Activated T-cell treated with anti-CD3 and anti-CD28 coated beads for 48 hours (primary cell): ENCODE data around the gene ATP10A.

Experiments used
- DNase-seq: peaks from one replicate; pipeline ENCODE4 v3.0.0-alpha.2; 2020; ENCODE audit warnings: low read depth

The ATP10A gene

DNA sequence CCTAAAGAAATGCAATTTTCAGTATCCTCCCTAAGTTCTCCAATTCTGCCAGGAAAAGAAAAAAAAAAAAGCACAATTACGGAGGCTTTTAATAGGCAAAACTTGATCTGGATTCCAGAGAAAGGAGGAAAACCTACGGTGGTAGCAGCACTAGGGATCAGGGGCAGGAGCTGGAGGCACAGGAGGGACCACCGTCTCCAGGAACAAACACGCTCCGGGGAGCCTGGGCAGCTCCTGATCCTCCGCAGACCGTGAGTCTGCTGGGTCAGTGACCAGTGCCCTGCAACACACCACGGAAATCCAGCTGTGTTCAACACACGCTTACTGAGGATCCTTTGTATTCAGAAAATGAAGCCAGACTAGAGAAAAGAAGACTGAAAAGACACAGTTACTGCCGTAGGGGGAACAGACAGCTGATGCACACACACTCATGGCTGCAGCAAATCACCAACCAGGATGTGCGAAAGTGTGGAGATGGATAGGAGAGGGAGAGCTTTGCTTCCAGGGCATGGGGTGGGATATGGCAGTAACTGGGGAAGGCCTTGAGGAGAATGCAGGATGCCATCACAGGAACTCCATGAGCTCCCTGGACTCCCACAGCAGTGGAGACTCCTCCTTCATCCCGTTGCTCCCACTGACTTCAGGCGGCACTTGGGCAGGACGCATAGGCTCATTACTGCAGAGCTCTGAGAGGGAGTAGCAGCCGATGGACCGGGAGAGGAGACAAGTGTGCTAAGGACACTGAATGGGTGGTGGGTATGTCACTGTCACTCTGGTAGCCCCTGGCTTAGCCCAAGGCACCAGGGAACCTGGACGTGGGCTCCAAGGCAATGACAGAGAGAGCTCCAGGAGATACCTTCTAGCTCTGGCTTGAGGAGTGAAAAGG lies 167.0 kb downstream of the ATP10A start:
- DNase-seq: no peak

DNA sequence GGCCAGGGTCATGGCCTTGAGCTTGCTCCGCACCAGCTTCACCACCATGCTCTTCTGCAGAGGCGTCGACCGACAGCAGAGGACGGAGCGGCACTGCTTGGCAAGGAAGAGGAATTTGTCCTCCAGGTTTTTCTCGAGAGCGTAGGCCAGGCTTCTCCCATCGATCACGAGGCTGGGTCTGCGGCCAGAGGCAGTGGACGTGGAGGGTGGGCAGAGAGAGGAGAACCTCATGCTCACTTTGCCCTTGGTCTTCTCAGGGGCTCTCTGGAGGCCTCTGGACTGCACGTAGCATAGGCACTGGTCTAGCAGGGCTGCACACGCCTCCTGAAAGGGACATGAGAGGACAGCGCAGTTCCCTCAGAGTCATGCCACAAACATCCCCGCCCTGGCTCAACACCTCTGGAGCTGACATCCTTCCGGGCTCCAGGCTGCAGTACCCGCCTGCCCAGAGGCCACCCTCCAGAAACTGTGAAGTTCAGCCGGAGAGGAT lies 168.3 kb downstream of the ATP10A start:
- DNase-seq: no peak

DNA sequence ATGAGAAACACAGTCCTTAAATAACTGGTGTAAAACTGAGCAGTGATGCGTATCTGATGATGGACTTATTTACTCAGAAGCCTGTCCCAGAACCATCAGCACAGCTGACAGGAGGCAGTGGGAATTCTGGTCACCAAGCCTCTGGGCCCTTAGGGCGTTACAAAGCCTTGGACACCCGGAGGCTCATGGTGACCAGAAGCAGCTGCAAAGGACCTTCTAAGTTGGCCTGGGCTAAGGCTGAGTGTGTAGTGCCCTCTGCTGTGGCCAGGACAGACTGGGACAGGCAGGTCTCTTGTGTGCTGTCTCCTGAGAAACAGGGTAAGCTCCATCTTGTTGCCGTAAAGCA lies 168.9 kb downstream of the ATP10A start:
- DNase-seq: no peak

DNA sequence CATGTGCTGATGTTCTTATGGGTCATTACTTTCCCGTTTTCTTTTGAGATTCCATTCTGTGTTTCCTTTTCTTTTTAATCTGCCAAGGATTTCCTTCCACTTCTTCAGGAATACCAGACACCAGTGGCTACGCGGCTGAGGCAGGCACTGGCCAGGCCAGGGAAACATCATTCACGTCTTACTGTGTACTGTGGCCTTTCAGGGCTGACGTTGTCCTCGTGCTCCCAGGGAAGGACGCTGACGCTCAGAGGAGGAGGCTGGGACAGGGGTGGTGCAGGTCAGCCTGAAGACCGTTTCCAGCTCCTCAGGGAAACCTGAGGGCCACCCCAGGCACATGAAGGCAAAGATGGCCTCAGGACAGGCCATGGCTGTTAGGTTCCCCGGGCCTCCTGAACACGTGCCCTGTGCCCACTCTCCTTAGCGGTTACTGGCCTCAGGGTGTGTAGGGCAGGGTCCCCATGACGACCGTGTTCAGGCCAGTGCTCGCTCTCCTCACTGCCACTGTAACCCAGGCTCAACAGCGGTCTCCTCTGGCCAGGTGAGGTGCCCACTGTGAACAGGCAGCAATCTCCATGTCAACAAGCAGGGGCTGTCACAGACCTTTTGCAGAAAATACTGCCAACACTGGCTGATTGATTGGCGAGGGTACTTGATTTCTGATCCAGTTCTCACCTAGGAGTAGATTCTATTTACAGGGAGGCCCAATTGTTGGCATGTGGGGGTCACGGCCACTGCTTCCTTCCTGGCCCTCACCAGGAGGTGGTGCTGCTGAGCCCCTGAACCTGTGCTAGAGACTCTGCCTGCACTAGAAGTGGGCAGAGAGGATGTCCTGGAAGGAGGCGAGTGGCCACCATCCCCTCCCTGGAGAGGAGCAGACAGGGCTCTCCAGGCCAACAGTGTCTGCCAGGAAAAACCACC lies 169.5 kb downstream of the ATP10A start:
- peak; percentile 18 for DNase-seq

DNA sequence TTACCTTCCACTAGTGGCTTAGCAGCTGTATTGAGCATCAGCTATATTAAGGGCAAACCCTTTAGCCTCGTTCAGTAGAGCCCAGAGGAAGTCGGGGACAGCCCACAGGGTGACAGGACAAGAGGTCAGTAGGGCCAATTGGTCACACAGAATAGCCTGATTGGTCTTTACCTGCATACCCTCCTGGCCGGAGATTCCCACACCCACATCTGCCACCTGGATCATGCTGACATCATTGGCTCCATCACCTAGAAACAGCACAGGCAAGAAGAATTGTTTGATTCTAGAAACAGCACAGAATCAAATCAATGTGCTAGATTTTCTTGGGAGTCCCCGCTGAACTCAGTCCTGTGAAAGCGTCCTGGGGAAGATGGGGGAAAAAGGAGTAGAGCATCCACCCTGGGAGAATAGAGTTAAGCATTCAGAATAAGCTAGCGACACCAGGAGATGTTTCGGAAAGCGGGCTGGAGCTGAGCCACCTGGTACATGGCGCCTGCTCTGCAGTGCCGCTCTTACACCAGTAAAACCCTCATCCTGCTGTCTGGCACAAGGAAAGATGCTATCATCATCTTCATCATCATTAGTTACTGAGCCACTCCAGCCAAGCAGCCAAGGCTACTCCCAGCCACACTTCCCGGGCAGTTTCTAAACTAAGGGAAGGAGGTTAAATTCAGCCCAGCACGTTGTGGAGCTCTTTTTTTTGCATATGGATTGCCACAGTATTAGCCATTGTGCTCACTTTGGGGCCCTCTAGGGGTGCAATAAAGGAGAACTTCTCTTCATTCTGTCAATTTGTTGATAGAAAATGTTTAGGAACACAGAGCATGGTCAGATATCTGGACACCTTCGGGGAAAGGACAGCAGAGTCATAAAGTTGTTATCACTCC lies 171.3 kb downstream of the ATP10A start:
- DNase-seq: no peak

DNA sequence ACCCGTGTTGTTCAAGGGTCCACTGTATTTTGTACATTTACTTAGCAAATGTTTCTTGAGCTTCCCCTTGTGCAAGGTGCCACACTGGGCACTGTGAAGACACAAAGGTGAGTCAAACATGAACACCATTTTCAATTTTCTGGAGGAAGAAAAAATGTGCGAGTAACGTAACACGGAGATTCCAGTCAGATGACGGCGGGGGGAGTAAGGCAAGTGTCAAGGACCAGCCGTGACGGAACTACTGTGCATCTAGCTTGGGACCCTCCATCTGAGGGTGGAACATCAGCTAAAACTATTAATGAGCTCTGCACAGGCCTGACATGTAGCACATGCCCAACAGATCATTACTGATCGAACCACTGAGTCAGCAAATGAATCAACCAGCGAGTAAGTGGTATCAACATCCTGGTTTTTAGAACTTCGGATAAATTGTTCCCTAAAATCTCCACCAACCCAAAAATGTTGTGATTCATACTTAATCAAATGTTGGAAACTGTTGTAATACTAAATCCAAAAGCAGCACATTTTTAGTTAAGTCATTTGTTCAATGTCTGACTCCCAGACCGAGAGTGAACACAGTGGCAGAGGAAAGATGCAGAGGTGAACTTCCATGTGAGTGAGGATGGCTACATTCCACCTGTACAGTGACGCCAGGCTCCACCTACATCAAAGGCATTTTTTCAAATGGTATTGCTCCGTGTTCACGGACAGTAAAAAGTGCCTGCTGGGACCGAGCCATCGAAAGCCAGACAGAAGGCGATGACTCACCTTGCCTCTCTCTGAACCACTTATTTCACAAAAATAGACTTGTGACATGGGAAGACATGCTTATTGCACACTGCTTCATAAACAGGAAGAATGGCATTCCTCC lies 172.2 kb downstream of the ATP10A start:
- DNase-seq: no peak

DNA sequence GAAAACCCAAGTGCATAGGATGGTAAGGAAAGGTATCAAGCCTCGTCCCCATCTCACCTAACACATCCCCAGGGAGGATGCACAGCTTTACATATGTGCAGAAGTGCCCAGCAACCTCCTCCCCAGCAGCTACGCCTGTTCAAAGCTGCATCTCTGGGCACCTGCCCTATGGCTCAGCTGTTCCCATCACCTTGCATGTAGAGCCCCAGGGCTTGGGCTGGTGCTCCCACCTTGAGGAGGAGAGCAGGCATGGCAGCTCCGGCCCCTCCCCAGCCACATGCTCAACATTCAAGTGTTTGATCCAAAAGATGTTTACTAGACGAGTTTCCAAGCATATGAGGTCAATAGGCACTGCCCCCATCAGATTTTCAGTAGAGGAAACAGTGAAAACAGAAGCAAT lies 173.5 kb downstream of the ATP10A start:
- no peak for DNase-seq

DNA sequence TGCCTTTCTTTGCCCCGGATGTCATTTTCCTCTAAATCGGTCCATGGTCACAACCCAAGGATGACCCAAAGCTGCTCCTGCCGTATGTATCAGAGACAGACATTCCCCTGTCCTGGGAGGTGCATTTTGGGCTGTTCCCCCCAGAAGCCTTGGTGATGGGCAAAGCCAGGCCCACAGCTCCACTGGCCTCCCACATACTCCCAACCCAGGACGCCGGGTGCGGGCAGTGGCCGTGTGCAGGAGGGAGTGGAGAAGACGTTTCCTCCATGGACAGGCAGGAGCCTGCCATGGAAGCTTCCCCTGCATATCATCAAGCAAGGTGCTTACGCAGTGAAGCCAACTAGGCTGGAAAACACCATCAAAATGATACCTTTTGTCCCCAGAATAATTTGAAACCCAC lies 175.0 kb downstream of the ATP10A start:
- no peak for DNase-seq

DNA sequence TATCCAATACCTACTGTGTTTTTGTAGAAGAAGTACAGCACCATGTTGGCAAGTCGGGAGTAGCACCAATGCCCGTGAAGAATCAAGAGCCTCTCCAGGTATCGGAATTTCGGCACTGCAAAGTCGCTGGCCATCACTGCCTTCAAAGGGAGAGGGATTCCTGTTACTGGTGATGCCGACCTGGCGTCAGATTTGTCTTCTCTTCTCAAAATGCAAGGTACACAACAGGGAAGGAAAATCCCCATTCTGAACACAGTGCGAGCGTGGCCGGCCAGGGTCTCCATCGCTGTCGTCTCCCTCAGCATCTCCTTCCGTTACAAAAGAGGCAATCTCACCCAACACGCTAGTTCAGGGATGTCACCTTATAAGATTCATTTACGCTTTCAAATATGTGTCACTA lies 175.4 kb downstream of the ATP10A start:
- DNase-seq: no peak

DNA sequence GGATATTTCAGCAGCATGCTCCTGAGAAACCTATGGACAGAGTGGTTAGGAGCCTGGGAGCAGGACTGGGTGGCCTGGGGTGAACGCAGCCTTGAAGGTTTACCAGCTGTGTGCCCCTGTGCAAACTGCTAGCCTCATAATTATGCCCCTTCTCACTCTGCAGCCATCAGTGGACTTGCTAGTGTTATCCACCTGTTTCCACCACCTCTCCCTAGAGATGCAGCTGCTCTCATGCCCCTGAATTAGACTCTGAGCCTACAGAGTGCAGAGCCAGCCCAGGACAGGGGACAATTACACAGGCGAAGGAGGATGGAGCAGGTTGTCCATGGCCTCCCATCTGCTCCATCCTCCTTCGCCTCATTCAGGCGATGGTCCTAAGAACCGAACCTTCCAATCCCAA lies 175.9 kb downstream of the ATP10A start:
- DNase-seq: no peak

DNA sequence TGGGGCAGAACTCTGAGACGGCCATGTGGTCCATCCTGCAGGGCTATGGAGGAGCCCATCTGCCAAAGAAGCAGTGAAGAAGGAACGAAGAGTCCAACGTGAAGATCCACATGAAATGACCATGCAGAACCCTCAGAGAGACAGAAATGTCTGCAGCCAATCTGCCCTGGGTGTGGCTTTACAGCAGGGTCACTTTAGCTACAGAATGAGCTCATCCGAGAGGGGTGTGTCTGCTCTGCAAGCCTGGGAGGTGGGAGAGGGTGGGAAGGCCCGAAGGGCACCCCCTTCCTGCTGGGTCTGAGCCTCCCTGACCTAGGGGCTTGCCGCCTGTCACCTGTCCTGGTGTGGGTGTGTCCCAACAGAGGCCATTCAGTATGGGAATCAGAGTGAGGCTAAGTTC lies 176.3 kb downstream of the ATP10A start:
- no peak for DNase-seq

DNA sequence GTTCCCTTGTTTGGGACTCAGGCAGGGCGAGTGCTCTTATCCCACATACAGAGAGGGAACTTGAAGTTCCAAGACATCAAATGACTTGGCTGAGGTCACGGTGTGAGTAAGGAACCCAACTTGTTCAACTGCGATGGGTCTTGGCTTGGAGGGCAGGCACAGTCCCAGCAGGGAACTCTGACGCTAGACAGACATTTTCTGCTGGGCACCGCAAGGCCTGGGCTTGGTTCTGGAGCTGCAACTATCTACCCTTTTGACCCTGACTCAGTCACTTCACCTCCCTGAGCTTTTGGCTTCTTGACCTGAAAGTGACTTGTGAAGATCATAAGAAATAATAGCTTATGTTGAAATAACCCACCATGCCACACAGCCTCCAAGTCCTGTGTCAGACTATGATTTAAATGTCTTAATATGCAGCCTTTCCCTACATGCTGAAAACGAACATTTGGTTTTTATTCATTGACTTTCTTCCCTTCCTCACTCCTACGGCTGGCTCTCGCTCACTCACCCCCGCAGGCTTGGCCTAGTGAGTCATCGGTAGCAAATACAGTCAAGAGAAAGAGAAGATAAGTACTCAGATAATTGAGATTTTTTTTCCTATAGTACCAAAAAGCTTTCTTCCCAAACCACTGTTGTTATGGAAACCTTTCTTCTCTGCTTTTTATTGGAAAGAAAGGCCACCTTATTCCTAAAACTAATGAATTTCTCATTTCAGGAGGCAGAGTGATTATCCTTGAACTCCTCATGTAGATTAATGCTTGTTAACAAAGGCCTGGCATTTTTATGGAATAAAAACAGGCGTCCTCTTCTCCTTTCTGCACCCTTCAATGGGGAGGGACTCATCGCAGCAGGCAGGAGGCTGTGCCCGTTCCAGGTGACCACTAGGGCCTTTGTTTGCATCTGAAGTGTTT lies 178.4 kb downstream of the ATP10A start:
- no peak for DNase-seq

DNA sequence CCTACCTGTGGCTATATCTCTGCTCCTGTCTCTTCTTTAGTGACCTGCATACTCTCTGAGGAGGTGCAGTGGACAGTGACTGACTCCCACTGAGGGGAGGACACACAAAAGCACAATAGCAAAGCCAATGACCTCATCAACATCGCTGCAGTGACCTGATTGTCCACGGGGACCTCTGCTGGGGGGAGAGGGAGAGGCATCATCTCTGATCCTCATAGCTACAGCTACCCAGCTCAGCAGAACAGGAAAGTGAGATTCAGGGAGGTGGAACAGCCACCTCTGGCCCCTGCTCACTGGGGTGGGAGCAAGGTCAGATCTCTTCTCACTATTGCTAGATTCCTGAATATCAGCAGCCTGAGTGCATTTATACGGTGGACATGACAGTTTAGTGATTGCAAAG lies 179.2 kb downstream of the ATP10A start:
- no peak for DNase-seq

DNA sequence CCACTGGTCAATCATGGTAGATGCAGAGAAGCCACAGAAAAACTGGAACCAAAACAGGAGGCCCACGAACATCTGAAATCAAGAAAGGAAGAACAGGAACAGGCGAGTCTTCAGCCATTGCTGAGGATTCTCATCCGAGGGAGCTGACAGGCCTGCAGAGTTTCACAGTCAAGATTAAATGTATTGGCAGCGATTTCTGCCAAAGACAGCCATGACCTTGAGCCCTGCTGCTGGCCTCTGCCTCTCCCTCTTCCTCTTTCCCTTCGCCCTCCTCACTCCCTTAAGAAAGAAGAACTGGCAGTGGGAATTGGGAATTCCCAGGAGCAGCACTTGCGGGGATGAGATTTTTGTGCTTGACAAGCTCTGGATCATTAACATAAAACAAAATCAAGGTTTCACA lies 179.7 kb downstream of the ATP10A start:
- no peak for DNase-seq

DNA sequence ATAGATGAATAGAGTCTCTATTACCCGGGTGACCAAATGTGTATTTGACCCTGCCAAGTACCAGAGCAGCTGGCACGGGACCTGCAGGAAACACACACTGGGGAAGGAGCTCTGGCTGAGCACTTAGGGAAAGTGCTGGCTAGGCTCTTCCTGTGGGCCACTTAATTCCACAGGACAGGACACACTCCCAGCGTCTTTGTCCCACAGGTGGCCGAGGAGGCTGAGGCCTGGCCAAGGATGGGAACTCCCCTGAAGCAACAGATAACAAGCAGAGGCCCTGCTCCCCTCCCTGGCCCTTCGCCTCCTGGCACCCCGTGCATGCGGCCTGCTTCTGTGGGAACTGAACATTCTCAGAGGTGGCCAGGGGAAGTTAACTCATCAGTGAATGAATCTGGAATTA lies 180.8 kb downstream of the ATP10A start:
- no peak for DNase-seq

DNA sequence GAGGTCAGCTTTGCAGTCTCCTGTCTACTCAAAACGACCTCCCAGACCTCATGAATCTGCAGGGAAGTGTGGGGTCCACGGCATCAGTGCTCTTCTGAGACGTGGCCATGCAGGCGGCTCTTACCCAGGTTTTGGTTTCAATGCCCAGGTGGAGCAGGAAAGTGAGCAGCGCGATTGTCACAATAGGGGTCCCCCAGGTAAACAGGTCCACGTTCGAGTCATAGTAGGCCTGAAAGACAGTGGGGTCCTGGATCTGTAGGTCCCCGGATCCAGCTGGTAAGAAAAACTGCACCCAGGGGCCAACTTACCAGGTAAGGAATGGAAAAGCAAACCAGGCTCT lies 182.5 kb downstream of the ATP10A start:
- DNase-seq: no peak

DNA sequence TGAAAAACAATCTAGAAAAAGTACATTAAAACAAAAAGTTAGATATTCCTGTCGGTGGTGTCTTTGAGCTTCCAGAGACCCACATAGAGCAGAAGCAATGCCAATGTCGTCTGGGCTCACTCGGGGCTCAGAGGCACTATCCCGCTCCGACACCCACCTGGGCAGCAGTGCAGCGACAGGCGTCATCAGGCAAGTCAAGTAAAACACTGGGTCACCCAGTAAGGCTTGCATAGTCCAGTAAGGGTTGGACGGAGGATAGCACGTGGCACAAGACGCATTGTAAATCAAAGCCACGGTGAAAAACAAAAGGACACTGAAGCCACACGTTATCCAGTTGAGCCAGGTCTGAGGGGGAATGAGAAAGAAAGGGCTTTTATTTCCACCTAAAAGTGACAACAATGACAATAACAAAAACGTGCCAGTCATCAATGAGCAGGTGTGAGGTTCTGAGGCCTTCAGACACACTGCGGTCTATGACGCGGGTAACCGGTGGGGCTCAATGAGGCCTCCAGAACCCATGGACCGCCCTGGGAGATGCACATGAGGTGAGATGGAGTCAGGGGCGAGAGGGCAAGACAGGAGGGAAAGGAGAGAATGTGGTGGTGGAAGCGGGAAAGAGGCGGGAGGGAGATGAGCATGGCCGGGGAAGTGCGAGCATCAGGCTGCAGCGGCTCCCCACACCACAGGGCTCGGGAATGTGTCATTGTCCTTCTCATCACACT lies 183.0 kb downstream of the ATP10A start:
- DNase-seq: no peak

DNA sequence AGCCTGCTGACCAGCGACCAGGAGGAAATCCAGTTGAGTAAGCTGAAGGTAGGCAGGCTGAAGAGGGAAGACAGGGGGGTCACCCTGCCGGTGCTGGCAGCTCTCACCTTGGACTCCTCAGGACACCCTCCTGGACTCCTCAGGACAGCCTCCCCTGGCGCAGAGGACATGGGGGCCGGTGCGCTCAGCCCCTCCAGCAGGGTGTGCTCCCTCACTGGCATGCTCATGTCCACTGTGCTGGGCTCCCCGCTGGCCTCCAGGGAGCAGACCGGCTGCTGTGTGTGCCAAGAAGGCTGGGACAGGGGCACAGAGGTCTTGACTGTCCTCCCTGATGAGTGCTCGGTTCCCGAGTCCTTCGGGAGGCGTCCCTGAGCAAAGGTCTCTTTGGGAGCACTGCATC lies 183.6 kb downstream of the ATP10A start:
- DNase-seq: no peak

DNA sequence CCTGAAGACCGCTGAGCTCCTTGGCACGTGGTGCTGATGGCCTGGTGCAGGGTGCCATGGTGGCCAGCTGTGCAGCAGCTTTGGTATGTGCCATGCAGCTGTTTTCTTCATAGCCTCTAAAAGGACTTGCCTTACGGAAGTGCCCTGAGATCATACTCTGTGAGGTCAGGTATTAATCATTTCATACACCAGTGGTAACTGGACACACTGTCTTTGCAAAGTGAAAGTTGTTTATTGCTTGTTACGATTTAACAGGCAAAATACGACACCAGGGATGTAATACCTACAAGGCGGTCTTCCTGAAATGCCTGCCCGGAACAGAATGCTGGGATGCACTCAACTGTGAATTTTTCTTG lies 184.6 kb downstream of the ATP10A start:
- no peak for DNase-seq
